HG03520 (cell line): ENCODE results near the gene SCFD2.

Experiments
- ATAC-seq: cut with Tn5 transposase; IDR thresholded peaks from one replicate; pipeline ENCODE4 v1.9.1; 2021; ENCODE audit warnings: mild to moderate bottlenecking, moderate library complexity; ENCODE audit not compliant: unreplicated experiment

SCFD2 gene

GRCh38 chr4:52894443-52894842, 471.4 kb downstream of the SCFD2 start:
- ATAC-seq, result no peak

- no peak for ATAC-seq
Observed at GRCh38 chr4:52892880-52893279, 473.0 kb downstream of the SCFD2 start.

GRCh38 chr4:52891743-52892142, 474.1 kb downstream of the SCFD2 start:
- ATAC-seq, result no peak

- ATAC-seq, result no peak
Observed at GRCh38 chr4:52890521-52890791, 475.4 kb downstream of the SCFD2 start.

- no peak for ATAC-seq
Observed at GRCh38 chr4:52889778-52890520, 475.9 kb downstream of the SCFD2 start.

GRCh38 chr4:52889354-52889753, 476.5 kb downstream of the SCFD2 start:
- ATAC-seq, result no peak

GRCh38 chr4:52884994-52885393, 480.9 kb downstream of the SCFD2 start:
- ATAC-seq, result no peak

- ATAC-seq, result no peak
Observed at GRCh38 chr4:52883707-52884669, 481.9 kb downstream of the SCFD2 start.

- no peak for ATAC-seq
Observed at GRCh38 chr4:52883183-52883621, 482.7 kb downstream of the SCFD2 start.

GRCh38 chr4:52880994-52881393, 484.9 kb downstream of the SCFD2 start:
- no peak for ATAC-seq

GRCh38 chr4:52879471-52879870, 486.4 kb downstream of the SCFD2 start:
- ATAC-seq, result no peak

- ATAC-seq, result no peak
Observed at GRCh38 chr4:52877694-52878093, 488.2 kb downstream of the SCFD2 start.

GRCh38 chr4:52877036-52877435, 488.8 kb downstream of the SCFD2 start:
- no peak for ATAC-seq

- no peak for ATAC-seq
Observed at GRCh38 chr4:52876069-52876468, 489.8 kb downstream of the SCFD2 start.

GRCh38 chr4:52874948-52875347, 490.9 kb downstream of the SCFD2 start:
- no peak for ATAC-seq

- ATAC-seq, result no peak
Observed at GRCh38 chr4:52873861-52874343, 492.0 kb downstream of the SCFD2 start.

GRCh38 chr4:52873191-52873590, 492.7 kb downstream of the SCFD2 start:
- ATAC-seq, result no peak

GRCh38 chr4:52870225-52870624, 495.6 kb downstream of the SCFD2 start:
- ATAC-seq, result no peak

- no peak for ATAC-seq
Observed at GRCh38 chr4:52869656-52870055, 496.2 kb downstream of the SCFD2 start.

GRCh38 chr4:52869196-52869595, 496.7 kb downstream of the SCFD2 start:
- no peak for ATAC-seq

GRCh38 chr4:52868133-52868532, 497.7 kb downstream of the SCFD2 start:
- ATAC-seq, result no peak

- ATAC-seq, result no peak
Observed at GRCh38 chr4:52867163-52867562, 498.7 kb downstream of the SCFD2 start.
